UCSD-AML1 (cell line): ENCODE results near the gene ZGLP1.

Experiments
- DNase-seq: peaks from one replicate; lab custom pipeline; 2025; ENCODE audit not compliant: unreplicated experiment; lab: John Stamatoyannopoulos, UW

ZGLP1 gene

DNA sequence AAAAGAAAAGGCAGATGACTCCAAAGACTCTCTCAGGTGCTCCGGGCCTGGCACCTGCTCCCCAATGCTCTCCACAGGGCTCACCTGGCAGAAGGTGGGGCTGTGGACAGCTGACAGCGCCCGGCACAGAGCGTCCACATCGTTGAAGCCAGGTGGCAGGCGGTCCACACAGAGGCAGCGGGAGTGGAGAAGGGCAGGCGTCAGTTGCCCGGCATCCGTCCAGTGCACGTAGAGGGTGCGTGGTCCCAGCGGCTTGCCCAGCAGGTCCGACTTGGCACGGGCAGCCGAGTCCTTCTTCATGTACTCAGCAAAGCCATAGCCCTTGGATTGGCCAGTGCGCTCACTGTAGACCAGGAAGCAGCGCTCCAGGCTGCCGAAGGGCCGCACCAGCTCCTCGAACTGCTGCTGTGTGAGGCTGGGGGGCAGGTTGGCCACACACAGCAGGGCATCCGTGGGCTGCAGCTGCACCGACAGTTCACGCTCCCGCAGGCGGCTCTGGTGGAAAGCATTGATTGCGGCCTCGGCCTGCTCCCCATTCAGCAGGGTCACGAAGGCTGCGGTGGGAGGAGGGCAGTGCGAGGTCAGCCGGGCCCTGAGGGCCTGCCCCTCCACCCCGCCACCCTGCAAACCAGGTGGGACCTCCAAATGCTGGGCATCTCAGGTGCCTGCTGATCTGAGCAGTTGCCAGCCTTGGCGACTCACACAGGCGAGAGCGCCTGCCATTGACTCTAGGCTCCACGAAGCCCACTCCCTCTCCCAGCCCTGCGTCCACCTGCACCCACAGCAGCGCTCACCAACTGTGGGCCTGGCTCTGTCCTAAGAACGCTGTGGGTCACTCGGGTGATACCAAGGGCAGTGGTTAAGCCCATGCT is 19.2 kb upstream of the ZGLP1 start:
- no peak for DNase-seq

- no peak for DNase-seq
Measured at GRCh38 chr19:10327793-10328192, 18.2 kb upstream of the ZGLP1 start.

GRCh38 chr19:10325732-10326131 is 16.1 kb upstream of the ZGLP1 start:
- DNase-seq: no peak

GRCh38 chr19:10321874-10322835 is 12.5 kb upstream of the ZGLP1 start:
- no peak for DNase-seq

GRCh38 chr19:10321417-10321797 is 11.8 kb upstream of the ZGLP1 start:
- DNase-seq: no peak

DNA sequence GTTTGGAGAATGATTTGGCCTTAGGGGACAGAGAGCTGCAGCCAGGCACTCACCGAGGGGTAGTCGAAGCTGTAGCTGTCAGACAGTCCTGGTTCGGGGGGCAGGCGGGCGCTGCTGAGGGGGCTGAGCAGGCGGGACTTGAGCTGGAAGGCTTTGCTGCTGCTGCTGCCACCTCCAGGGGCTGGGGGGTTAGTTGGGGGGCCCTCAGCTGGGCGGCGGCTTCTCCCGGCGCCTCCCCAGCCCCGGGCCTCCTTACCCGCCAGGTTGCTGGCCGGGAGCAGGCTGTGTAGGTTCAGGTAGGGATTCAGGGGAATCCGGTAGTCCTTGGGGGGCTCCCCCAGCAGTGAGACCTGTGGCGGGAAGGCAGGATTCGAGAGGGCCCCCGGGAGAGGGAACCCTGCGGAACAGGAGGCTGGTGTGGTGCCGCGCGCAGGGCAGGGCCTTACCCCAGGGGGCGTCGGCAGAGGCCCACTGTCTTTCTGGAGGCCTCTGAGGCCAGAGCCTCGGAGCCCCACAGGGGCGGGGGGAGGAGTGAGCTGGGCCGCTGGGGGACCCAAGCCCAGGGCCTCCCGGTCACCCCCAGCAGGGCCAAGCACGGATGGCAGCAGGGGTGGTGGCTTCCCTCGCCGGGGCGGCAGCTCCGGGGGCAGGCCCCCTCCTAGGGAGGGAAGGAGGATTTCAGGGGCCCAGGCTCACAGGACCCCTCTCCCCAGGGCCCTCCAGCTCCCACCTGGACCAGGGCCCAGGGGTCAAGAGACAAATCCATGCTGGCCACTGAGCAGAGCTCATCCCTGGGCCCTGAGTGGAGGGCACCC is 11.2 kb upstream of the ZGLP1 start:
- DNase-seq: no peak

- DNase-seq: no peak
Measured at GRCh38 chr19:10318807-10319682, 9.4 kb upstream of the ZGLP1 start.

GRCh38 chr19:10317857-10318462 is 8.3 kb upstream of the ZGLP1 start:
- no peak for DNase-seq

DNA sequence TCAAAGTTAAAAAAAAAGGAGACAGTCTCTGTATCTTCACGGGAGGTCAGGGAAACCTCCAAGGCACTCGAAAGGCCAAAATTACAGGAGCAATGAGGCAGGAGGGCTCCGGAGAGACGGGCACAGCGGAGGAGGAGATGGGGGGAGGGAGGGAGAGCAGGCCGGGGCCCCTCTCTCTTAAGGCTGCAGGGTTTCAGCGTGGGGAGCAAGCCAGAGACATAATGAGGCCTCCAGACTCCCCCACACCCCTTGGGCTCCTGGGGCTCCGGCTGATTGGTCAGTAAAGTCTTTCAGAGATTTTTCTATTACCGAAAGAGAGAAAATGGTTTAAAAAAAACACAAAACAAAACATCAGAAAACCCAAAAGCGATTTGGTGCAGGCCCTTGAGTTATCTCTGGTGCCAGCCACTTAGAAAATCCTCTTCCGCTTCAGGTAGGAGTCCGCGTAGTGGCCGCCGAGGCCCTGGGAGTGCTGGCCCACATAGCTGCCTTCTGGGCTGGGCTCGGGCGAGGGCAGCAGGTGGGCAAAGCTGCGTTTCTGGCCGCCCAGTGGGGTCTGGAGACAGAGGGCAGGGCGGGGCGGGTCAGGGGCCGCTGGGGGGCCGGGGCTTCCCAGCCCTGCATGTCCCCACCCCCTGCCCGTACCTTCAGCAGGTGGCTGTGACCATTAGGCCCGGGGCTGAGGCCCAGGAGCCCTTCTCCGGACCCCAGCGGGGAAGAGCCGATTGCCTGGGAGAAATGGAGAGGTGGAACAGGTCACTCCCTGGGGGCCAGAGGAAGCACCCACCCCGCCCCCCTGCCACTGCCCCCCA is 7.6 kb upstream of the ZGLP1 start:
- no peak for DNase-seq

DNA sequence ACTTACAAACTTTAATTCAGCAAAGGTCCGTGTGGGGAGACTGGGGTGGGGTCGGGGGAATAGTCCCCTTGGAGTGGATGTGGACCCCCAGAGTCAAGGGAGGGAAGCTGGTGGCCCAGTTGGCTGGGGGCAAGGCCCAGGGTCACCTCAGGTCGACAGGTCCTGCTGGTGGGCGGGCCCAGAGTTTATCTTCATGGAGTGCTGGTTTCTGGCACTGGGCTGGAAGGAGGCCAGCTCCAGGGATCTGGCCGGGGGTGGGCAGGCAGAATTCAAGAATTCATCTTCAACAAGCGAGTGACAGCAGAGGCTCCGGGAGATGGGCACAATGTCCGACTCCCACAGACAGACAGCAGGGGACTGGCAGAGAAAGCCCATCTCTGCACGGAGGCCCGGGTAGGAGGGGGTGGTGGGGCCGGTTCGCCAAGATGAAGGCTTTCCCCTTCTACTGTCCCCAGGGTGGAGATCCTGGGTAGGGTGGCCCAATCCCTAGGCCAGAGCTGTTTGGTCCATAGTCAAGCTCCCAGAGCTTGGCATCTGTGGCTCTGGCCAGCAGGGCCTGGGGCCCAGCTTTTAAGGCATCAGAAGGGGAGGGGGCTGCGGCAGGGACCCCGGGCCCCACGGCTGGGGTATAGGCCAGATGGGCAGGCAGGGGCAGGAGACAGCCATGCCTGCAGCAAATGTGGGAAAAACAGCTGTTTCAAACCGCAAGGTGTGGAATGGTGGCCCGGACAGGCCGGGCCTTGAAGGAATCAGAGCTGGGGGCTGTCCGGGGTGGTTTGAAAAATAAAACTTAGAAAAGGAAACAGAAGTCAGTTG is 6.8 kb upstream of the ZGLP1 start:
- no peak for DNase-seq

GRCh38 chr19:10315335-10316214 is 6.0 kb upstream of the ZGLP1 start, which contains the start of gene FDX2:
Gene FDX2 (minus strand): TSS chr19:10316015. CDS start chr19:10315996, 19 bp downstream.
- peak; percentile 83 for DNase-seq

- no peak for DNase-seq
Measured at GRCh38 chr19:10306327-10306726, 3.3 kb downstream of the ZGLP1 start.

DNA sequence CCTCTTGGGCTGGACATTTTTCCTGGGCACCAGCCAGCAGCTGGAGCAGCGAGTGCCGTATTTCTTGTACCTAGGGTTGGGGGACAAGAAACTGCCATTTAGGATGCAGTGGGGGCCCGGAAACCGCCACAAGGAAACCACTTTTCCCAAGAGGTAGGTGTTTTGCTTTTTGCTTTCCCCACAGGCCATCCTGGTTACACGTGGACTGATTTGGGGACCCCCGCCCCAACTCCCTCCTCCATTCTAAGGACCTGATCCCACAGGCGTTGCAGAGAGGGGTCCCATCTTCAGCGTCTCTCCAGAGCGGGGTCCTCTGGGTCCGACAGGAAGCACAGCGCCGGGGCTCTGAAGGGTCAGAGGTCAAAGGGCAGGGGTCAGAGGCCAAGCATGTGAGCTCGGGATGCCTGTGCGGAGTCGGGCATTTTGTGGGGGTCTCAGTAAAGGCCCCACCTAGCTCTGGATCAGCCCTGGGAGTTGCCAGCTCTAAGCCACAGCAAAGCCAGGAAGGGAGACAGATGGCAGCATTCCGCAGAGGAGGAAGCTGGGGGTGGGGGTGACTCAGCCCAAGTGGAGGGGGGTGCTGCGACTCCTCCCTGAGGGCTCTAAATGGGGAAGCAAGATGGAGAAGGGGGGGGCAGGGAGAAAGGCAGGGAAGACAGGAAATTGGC is 4.3 kb downstream of the ZGLP1 start:
- peak; percentile 75 for DNase-seq

DNA sequence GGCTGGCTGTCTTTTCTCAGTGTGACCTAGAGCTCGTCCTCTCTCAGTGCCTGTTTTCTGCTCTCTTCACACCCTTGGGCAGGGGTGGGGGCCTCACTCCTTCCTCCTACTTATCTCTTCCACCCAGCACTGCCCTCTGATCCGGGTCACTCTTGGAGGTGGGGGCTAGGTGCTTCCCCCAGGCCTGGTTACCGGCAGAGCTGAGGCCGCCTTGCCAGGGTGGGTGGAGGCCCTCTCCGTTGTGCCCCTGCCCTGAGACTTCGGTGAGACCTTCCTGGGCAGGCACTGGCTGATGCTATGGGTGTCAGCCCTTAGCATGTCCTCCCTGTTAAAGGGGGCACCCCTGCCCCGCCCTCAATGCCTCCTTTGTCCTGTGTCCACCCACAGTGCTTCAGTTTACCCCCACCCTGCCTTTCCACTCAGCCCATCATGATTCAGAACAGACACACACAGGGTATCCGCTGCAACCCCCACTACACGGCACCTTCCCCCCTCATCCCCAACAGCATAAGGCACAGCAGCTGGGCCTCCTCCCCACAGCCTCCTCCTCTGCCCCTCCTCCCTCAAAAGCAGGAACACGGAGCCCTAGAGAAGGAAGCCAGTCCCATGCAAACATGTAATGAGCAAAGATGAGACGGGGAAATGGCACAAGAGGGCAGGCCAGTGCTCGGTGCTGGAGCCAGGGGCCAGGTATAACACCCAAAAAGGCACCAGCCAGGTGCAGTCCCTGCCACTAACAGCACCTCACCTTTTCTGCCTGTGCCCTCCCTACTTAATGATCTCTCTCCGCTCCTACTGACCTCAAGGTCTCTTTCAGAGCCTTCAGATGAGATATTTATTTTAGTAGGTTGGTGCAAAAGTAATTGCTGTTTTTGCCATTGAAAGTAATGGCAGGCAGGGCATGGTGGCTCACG is 9.8 kb downstream of the ZGLP1 start:
- peak; percentile 78 for DNase-seq

DNA sequence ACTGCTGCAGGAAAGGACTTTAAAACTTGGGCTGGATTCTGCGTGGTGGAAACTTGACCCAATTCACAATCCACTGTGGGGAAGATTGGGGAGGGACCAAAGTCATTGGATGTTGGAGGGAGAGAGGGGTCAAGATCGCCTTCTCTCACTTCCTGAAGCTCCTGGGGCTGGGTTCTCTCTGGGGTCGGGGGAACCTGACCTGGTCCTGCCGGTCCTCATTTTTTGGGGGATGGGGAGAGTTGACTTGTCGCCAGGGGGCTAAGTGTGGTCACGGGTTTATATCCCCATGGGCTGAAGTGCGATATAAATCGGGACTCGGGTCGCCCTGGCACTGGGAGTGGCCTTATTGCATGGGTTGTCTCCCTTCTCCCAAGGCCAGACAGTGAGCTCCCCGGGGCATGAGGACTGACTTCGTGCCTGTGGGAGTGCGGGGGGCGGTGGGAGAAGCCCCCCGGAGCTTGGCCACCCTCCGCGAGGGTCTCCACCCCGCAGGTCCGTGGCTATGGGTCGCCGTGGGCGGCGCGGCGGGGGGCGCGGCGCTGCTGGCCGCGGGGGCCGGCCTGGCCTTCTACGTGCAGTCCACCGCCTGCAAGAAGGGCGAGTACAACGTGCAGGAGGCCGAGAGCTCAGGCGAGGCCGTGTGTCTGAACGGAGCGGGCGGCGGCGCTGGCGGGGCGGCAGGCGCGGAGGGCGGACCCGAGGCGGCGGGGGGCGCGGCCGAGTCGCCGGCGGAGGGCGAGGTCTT is 13.6 kb downstream of the ZGLP1 start:
- no peak for DNase-seq
